NCI-H2029 (cell line): ENCODE measurements around the gene PSEN2.
"Not testable (repeated sequence)": the region's sequence is repeated elsewhere in the genome, so short reads cannot be mapped to it uniquely, and the experiment has no call there.

Source experiments
- DNase-seq: peaks from one replicate; lab custom pipeline; 2025; lab: John Stamatoyannopoulos, UW

The PSEN2 gene

GRCh38 chr1:226916497-226916896 lies 46.1 kb downstream of the PSEN2 start:
- no peak for DNase-seq

GRCh38 chr1:226919587-226919986 lies 49.2 kb downstream of the PSEN2 start:
- DNase-seq = no peak

DNA sequence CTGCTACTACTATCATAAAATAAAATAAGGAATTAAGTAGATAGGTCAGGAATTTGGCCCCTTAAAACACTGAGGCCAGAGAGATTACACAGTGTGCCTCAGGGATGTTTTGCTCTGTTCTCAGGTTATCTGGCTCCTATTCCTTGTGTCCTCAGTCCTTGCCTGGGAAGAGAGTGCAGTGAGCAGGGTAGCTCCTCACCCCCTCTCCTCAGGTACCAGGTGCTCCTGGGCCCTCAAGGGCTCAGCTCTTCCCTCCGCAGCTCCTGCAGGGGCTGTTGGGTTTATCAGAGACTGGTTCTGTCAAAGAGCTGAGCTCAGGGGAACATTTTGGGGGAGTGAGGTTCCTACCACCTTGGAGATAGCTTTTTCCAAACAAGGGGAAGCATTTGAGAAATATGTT lies 49.6 kb downstream of the PSEN2 start:
- DNase-seq = no peak

DNA sequence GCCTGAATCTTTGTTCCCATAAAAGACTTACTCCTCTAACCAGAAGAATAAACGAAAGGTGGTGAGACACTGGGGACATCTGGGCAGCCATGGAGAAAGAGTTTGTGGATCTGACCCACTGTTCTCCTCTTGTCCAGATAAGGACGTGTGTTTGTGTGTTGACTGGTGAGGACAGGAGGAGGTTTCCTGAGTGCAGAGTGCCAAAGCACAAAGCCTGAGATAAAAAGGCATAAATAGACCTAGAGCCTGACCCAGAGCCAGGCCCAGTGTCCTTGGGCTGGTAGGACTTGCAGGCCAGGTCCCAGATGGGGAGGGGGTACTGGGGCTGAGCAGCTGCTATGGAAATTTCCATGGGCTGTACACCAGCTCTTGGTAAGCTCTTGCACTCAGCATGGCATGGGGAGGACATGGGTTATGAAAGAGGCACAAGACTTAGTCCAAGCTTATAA lies 50.1 kb downstream of the PSEN2 start:
- no peak for DNase-seq

DNA sequence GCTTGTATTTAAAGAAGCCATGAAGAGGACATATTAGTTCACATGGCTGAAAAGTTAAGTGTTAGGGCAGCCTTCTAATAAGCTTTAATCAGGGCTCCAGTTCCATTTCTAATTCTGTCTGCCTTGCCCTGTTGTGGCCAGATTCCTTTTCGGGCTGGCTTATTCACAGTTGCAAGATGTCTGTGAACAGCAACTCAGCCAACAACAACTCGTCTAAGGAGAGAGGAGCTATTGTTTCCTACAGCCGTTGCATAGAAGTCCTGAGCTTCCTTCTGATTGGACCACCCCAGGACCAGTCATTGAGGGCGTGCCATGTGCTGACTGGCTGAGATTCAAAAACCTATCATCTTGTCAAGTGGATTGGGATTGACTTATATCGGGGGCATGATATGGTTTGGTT lies 51.1 kb downstream of the PSEN2 start:
- no peak for DNase-seq

- DNase-seq = not testable (repeated sequence)
Observed at GRCh38 chr1:226929260-226930111, 59.1 kb downstream of the PSEN2 start.

DNA sequence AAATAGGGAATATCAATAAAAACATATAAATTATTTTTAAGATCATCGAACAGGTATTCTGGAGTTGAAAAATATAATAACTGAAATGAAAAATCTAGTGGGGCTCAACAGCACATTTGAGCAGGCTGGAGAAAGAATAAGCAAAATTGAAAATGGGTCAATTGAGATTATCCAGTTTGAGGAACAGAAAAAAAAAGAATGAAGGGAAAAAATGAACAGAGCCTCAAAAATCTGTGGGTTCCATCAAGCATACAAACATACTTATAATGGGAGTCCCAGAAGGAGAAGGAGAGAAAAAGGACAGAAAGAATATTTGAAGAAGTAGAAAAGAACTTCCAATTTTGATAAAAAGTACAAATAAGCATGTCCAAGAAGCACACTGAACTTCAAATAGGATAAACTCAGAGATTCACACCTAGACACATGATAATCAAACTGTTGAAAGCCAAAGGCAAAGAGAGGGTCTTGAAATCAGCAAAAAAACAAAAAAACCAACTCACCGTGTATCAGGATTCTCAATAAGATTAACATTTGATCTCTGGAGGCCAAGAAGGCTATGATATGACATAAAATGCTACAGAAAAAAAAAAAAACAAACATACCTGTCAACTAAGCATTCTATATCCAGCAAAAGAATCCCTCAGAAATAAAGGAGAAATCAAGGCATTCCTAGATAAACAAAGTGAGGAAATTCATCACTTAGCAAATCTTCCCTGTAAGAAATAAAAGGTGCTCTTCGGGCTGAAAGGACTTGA lies 64.2 kb downstream of the PSEN2 start:
- no peak for DNase-seq

DNA sequence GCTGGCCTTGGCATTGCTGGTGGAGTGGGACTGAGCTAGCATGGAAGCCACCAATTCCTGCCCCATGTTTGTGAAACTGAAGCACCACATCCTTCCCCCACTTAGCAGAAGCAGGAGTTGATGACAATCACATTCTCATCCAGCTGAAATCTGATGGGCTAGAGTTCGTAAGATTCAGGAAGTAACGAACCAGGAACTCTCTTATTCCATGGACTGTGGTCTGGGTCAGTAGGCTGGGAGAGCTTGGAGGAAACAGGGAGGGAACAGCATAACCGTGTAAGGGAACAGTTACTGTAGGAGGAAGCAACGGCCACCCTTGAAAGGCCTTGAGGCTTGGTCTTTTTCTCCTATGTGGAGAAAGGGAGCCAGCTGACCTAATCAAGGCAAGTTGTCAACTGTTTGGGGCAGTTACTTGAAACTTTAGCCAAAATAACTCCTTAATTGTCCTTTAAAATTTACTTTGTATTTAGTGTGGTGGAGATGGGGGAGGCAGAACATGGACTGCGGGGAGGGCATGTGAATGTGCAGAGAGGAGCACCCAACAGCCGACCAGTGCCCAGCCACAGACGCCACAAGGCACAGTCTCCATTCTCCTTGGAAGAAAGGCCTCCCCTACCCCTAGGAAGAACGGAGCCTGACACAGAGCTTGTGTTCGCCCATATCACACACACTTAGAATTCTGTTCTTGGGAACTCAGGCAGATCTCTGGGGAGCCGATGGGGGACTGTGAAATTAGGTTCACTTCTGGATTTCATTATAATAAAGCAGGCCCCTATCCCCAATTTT lies 67.7 kb downstream of the PSEN2 start:
- no peak for DNase-seq

DNA sequence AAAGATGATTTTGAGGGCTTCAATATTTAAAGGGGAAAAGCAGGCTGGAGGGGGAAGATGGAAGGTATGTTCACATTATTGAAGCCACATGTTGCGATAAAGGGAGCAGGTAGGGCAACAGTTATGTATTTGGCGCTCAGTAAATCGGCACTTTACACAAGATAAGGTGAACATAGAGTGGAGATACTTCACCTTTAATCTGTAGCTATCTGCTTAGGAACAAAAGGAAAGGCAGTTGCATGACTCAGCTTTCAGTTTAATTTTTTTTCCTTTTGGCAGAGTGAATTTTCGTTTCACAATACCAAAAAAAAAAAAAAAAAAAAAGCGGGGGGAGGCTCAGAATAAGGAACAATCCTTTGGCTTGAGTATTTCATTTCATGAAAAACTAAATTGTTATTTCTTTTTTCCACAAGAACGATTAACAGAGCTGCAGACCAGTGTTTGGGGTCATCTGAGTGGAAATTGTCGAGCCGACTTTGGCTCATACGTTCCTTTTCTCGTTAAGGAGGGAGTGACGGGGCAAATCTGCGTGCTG lies 68.6 kb downstream of the PSEN2 start:
- DNase-seq = peak; percentile 18

DNA sequence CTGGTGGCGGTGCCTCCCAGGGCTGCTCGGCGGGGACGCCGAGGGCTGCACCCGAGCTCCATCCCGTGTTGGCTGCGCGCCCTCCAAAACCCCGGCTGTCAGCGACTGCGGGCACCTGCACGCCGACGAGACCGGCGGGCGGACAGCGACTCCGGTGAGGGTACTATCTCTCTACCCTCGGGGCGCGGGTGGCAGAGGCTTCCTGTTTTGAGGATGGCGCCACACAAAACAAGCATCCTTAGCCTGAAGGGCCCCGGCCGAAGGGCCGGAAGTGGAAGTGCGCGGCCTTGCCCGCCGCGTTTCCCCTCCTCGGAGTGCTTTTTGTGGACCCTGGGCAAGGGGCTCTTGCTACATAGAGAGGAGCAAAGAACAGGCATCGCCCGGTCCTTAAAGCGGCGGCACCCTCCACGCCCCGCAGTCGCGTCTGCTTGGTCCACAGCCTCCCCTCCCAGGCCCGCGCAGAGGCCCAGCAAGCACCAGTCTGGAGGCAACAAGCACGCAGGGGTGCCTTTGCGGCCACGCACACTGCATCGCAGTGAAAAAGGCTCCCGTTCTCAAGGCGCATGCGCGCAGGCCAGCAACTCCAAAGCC lies 69.1 kb downstream of the PSEN2 start:
- DNase-seq = peak; percentile 69

GRCh38 chr1:226940029-226940805 lies 69.8 kb downstream of the PSEN2 start, which contains the start of gene COQ8A:
Gene COQ8A (plus strand): TSS chr1:226940294. CDS start chr1:226961386, 21,092 bp downstream.
- DNase-seq = peak; percentile 98

DNA sequence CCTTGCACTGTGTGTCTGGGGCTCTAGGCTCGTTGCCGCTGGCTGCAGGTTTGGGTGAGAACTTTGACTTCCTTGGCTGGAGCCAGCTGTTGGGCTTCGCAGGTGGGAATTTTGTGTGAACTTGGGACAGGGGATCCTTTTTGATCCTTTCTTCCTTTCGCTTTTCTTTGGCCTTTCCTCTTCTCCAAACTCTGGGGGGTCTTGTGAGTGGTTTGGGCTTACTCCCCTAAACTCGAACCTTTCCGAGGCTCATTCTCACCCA lies 70.3 kb downstream of the PSEN2 start:
- no peak for DNase-seq

GRCh38 chr1:226942392-226942791 lies 72.0 kb downstream of the PSEN2 start:
- DNase-seq = no peak

DNA sequence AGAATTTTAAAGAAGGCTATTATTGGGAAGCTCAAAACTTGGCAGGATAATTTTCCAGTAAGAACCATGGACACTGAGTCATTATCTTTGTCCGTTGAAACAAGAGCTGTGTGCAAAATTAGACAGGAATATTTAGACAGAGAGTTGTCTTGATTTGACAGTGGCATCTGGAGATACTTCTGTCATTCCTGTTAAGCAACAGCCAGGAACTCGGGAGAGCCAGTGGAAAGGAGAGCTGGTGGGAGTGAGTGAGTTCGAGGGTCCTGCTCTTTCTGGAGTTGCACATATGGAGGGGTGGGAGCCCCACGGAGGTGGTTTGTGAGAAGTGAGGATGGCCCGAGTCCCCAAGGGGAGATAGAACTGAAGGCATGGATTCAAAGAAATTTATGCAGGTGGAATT lies 72.7 kb downstream of the PSEN2 start:
- DNase-seq = no peak

GRCh38 chr1:226943927-226944326 lies 73.5 kb downstream of the PSEN2 start:
- DNase-seq = no peak

DNA sequence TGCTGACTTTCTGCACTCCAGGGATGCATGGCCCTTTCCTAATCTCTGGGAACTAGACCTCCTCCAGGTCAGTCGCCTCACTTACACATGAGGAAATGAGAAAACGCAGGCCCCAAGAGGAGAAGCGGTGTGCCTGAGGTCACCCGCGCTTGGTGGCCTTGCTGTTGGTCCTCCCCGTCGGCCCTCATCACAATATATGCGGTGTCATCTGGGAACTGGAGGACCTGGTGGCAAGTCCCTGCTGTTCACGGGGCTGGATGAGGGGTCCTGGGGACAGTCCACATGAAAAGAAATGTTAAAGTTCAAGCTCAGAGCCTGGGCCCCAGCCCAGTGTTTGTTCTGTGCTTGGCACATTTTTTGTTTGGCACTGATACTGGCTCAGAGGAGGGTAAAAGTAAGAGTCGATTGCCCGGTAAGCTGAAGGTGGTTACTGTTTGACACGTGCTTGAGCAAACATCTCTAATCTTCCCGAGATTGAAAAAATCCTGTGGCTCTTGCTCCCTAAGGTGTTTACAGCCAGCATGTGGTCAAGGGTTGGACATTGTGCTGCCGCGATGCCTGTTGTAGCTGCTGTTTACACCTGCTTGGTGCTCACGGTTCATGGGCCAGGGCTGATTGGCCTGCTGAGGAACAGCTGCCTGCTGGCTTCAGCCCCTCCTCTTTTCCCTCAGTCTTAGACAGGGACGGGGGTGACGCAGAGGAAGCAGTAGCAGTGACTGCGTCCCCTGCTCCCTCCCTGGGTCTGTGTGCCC lies 74.9 kb downstream of the PSEN2 start:
- DNase-seq = peak; percentile 35
